OCI-LY3 (cell line): ENCODE results near the gene SH3PXD2A.

ENCODE experiments used
- H2AFZ ChIP-seq: fragments of 200-600, 300-600 bp; shearing (Covaris generic); 2 replicates; pipeline ENCODE4 v1.6.0; 2014; ENCODE audit warnings: antibody characterized with exemption, low read depth, low read length
- H3K27ac ChIP-seq: fragments of 200-600, 300-600 bp; sonication (generic); 2 replicates; pipeline ENCODE4 v1.5.1; 2014; ENCODE audit warnings: mild to moderate bottlenecking, low read length, moderate library complexity, mixed read lengths
- H3K27me3 ChIP-seq: fragments of 200-600, 300-600 bp; sonication (generic); 2 replicates; pipeline ENCODE4 v1.6.1; 2014; ENCODE audit warnings: low read depth, low read length, mixed read lengths
- H3K36me3 ChIP-seq: fragments of 200-600, 300-600 bp; sonication (generic); replicated peaks from 2 replicates; pipeline ENCODE3; 2014; ENCODE audit warnings: low read depth, low read length, mixed read lengths
- H3K4me1 ChIP-seq: fragments of 300-600, 200-600 bp; sonication (generic); 2 replicates; pipeline ENCODE4 v1.6.1; 2014; ENCODE audit warnings: low read length, mixed read lengths
- H3K4me2 ChIP-seq: fragments of 200-600, 300-600 bp; sonication (generic); 2 replicates; pipeline ENCODE4 v1.6.1; 2014; ENCODE audit warnings: low read length, mixed read lengths
- H3K4me3 ChIP-seq: fragments of 300-600, 200-600 bp; sonication (generic); 2 replicates; pipeline ENCODE4 v1.5.1; 2014; ENCODE audit warnings: antibody characterized with exemption, mild to moderate bottlenecking, low read length, moderate library complexity
- H3K79me2 ChIP-seq: fragments of 300-600, 200-600 bp; shearing (Covaris generic); 2 replicates; pipeline ENCODE4 v1.6.1; 2014; ENCODE audit warnings: mild to moderate bottlenecking, low read length, mixed read lengths
- H3K9ac ChIP-seq: fragments of 300-600, 200-600 bp; shearing (Covaris generic); 2 replicates; pipeline ENCODE4 v1.6.0; 2014; ENCODE audit warnings: mild to moderate bottlenecking, low read length, moderate library complexity
- H3K9me3 ChIP-seq: fragments of 200-600, 300-600 bp; shearing (Covaris generic); 2 replicates; pipeline ENCODE4 v1.6.1; 2014; ENCODE audit warnings: low read length, mixed read lengths; ENCODE audit not compliant: insufficient read depth
- H4K20me1 ChIP-seq: fragments of 200-600, 300-600 bp; sonication (generic); 2 replicates; pipeline ENCODE4 v1.6.1; 2016; ENCODE audit warnings: low read length, mixed read lengths; ENCODE audit not compliant: insufficient read depth
- EZH2phosphoT487 ChIP-seq: fragments of 200-600 bp; shearing (Covaris generic); IDR thresholded peaks from 2 replicates; pipeline ENCODE4 v1.6.1; 2018; ENCODE audit warnings: antibody characterized with exemption, mixed run types, low read depth
- TF ChIP-seq, protein P1 (sequence below): fragments of 200-600, 300-600 bp; sonication (generic); IDR thresholded peaks from 2 replicates; pipeline ENCODE4 v1.5.1; 2014; ENCODE audit warnings: antibody characterized with exemption, low read length, low read depth

The SH3PXD2A gene

DNA sequence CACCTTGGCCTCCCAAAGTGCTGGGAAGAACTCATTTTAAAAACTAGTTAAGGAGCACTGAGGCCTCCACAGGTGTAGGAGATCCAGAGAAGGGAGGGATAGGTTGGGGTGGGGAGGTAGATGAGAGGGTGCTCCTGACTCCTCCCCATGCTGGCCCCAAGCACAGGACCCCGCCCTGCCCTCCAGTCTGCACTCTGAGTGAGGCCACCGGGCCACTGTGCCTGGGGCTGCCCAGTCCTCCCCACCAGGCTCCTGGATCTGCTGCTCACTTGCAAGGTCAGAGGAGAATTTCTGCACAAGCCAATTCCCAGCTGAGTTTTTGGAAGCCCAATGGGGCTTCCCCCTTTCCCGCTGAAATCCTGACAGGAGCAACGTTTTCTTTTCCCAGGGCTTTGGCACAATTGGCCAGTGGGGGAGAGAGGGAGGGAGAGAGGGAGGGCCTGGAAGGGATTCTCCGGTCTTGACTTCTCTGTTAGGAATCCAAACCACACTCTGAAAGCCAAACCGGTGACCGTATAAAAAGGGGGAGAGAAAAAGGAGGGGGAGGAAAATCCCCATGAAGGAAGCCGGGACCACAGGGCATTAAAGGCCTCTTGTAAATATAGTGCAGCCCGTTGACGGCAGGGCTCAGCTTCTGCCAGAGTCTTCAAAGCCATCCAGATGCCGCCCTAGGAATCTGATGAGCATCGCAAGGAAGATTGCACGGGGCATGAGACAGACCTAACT is 116.2 kb downstream of the SH3PXD2A start:
- Histone ChIP-seq H2AFZ (no peak overlapping the region), H3K9me3 (no peaks in the 10 kb centered on the region), H3K79me2 (no peaks in the 10 kb centered on the region), H3K27me3 (no peaks in the 10 kb centered on the region), H3K9ac (no peak overlapping the region), H3K27ac (no peak overlapping the region), H3K4me2 (no peak overlapping the region), H3K4me1 (no peaks in the 10 kb centered on the region), H3K36me3 (no peaks in the 10 kb centered on the region), H4K20me1 (no peaks in the 10 kb centered on the region), H3K4me3 (no peak overlapping the region)
- TF ChIP-seq EZH2phosphoT487, result no peak
- TF ChIP-seq, protein P1, sequence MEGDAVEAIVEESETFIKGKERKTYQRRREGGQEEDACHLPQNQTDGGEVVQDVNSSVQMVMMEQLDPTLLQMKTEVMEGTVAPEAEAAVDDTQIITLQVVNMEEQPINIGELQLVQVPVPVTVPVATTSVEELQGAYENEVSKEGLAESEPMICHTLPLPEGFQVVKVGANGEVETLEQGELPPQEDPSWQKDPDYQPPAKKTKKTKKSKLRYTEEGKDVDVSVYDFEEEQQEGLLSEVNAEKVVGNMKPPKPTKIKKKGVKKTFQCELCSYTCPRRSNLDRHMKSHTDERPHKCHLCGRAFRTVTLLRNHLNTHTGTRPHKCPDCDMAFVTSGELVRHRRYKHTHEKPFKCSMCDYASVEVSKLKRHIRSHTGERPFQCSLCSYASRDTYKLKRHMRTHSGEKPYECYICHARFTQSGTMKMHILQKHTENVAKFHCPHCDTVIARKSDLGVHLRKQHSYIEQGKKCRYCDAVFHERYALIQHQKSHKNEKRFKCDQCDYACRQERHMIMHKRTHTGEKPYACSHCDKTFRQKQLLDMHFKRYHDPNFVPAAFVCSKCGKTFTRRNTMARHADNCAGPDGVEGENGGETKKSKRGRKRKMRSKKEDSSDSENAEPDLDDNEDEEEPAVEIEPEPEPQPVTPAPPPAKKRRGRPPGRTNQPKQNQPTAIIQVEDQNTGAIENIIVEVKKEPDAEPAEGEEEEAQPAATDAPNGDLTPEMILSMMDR, result no peak

DNA sequence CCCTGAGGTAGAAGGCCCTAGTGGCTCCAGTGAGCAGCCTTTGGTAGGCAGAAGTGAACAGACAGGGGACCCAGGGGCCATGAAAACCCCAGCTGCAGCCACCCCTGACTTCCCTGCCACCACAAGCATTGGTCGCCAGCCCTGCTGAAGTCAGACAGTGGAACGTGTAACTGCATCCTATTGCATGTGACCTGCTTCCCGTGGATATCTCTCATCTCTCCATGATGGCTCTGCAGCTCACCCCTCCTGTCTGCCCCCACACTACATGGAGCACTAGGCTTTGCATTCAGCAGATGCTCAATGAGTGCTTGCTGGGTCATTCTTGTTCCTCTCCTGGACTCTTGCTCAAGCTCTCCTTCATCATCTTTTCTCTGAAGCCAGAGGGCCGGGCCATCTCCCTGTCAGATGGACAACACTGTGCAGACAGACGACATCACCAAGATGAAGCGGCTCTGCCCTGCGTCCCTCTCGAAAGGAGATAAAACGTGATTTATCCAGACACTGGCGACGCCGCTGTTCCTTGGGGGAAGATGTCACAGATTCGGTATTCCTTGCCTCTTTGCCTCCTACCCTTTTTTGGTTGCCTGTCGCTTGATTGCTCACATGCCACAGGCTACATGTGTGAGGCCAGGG is 117.5 kb downstream of the SH3PXD2A start:
- H3K79me2 ChIP-seq, result no peaks in the 10 kb centered on the region
- no peak overlapping the region for H3K4me3 ChIP-seq
- H3K36me3 ChIP-seq, result no peaks in the 10 kb centered on the region
- H4K20me1 ChIP-seq, result no peaks in the 10 kb centered on the region
- no peaks in the 10 kb centered on the region for H3K9me3 ChIP-seq
- H3K4me2 ChIP-seq, result no peak overlapping the region
- no peak overlapping the region for H3K27ac ChIP-seq
- no peaks in the 10 kb centered on the region for H3K27me3 ChIP-seq
- no peak overlapping the region for H3K9ac ChIP-seq
- TF ChIP-seq EZH2phosphoT487, result no peak
- TF ChIP-seq, protein P1, result no peak
- no peaks in the 10 kb centered on the region for H3K4me1 ChIP-seq
- H2AFZ ChIP-seq, result no peak overlapping the region

DNA sequence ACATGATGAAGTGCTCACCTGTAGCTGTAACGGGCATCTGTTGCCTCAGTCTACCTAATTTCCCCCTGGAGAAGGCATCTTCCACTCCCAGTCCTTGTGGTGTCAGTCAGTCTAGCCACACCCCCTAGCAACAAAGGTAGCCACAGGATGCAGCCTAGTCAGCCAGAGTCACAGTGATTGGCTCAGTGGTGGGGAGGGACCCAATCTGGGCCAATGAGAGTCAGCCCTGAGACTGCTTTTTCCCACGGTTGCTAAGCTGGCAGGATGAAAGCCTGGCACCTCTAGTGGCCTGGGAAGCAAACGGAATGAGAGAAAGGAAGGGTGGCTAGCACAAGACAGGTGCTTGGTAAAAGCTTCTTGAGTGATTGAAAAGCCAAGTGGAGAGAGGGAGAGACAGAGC is 118.6 kb downstream of the SH3PXD2A start:
- H3K9ac ChIP-seq, result no peak overlapping the region
- no peak overlapping the region for H3K27ac ChIP-seq
- H2AFZ ChIP-seq, result no peak overlapping the region
- no peaks in the 10 kb centered on the region for H3K36me3 ChIP-seq
- no peaks in the 10 kb centered on the region for H3K4me1 ChIP-seq
- TF ChIP-seq, protein P1, result no peak
- TF ChIP-seq EZH2phosphoT487, result no peak
- H3K27me3 ChIP-seq, result no peaks in the 10 kb centered on the region
- H3K4me3 ChIP-seq, result no peak overlapping the region
- H3K4me2 ChIP-seq, result no peak overlapping the region
- no peaks in the 10 kb centered on the region for H4K20me1 ChIP-seq
- no peaks in the 10 kb centered on the region for H3K9me3 ChIP-seq
- H3K79me2 ChIP-seq, result no peaks in the 10 kb centered on the region

DNA sequence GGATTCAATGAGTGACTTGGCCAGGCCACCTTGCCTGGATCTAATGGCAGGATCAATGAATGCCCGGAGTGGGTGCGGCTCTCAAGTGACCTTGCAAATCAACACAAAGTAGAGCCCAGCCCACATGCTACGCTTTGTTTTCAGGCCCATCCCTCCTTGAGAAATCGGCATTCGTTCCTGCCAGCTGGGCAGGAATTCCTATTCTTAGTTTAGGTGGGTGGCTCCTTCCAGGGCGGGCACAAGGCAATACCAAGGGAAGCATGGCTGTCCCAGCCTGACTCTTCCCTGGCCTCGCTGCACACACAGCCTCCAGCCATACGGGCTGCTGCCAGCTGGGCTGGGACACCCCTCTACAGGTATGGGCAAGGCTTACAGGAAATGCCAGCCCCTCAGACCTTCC is 119.3 kb downstream of the SH3PXD2A start:
- Histone ChIP-seq H3K4me2 (no peak overlapping the region), H3K4me3 (no peak overlapping the region), H3K9me3 (no peaks in the 10 kb centered on the region), H3K27ac (no peak overlapping the region), H4K20me1 (no peaks in the 10 kb centered on the region), H3K27me3 (no peaks in the 10 kb centered on the region), H3K79me2 (no peaks in the 10 kb centered on the region), H2AFZ (no peak overlapping the region), H3K4me1 (no peaks in the 10 kb centered on the region), H3K36me3 (no peaks in the 10 kb centered on the region), H3K9ac (no peak overlapping the region)
- no peak for TF ChIP-seq EZH2phosphoT487
- TF ChIP-seq, protein P1, result no peak
